ENCODE measurements around the gene ZBTB16. TPM values are rescaled to one million over a fixed set of nuclear protein-coding genes. Genes with fewer than 3 reads are reported as not detected.

The ZBTB16 gene
- polyA plus RNA-seq, 1 donor = 2.8 TPM

DNA sequence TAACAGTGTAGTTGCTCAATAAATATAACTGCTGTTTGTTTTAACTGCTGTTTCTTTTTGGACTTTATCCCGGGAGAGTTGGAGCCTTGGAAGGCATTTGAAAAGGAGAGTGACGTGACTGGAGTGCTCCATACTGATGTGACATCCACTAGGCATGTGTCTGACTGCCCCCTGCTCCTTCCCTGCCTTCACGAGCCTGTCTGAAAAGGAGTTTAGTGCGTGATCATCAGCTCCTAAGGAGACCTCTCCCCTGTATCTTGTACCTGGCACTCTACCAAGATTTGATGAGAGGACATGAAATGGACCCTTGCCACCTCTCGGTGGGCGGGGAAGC, 22.9 kb downstream of the ZBTB16 start:
- Histone ChIP-seq H3K9me3 (ENCODE audit: control insufficient read depth, low read depth, low read length) (no peaks in the 10 kb centered on the region), H3K27ac (ENCODE audit: low read length) (no peak overlapping the region), H3K36me3 (ENCODE audit: control insufficient read depth, insufficient read depth, low read length) (no peaks in the 10 kb centered on the region), H3K4me3 (ENCODE audit: low read length) (no peak overlapping the region), H3K27me3 (ENCODE audit: control insufficient read depth, insufficient read depth, low read length) (peaks cover 5% of the 10 kb centered on the region), H3K4me1 (ENCODE audit: control insufficient read depth, insufficient read depth, low read length) (peaks cover 20% of the 10 kb centered on the region)
- no CpG with 5 or more reads among the region's 6 CpGs for WGBS (ENCODE audit: insufficient coverage, low lambda C conversion rate)
- DNase-seq = peak; percentile 56 to 70

DNA sequence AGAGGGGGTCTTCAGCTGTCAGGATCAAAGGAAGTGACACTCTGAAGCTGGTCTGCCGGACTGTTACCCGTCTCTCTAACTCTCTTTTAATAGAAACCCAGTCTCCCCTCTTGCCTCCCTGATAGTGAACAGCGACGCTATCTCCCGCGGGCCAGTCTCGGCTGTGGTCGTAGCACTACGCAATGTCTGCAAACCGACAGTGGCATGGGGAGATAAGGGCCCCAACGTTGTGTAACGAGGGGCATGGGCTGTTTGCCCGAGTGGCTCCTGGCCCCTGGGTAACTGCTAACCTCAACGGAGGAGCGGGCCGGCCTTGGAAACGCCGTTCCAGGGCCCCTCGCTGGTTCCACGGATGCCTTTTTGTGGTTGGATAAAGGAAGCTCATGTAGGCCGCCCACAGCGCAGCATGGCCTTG, 23.3 kb downstream of the ZBTB16 start:
- no peak overlapping the region for H3K4me3 ChIP-seq (ENCODE audit: low read length)
- 100% methylated on average over 1 of the region's 22 CpGs for WGBS (ENCODE audit: insufficient coverage, low lambda C conversion rate)
- no peaks in the 10 kb centered on the region for H3K9me3 ChIP-seq (ENCODE audit: control insufficient read depth, low read depth, low read length)
- no peaks in the 10 kb centered on the region for H3K36me3 ChIP-seq (ENCODE audit: control insufficient read depth, insufficient read depth, low read length)
- no peak overlapping the region for H3K27ac ChIP-seq (ENCODE audit: low read length)
- no peak for DNase-seq
- H3K27me3 ChIP-seq (ENCODE audit: control insufficient read depth, insufficient read depth, low read length) = peaks cover 5% of the 10 kb centered on the region
- peaks cover 16% of the 10 kb centered on the region for H3K4me1 ChIP-seq (ENCODE audit: control insufficient read depth, insufficient read depth, low read length)

DNA sequence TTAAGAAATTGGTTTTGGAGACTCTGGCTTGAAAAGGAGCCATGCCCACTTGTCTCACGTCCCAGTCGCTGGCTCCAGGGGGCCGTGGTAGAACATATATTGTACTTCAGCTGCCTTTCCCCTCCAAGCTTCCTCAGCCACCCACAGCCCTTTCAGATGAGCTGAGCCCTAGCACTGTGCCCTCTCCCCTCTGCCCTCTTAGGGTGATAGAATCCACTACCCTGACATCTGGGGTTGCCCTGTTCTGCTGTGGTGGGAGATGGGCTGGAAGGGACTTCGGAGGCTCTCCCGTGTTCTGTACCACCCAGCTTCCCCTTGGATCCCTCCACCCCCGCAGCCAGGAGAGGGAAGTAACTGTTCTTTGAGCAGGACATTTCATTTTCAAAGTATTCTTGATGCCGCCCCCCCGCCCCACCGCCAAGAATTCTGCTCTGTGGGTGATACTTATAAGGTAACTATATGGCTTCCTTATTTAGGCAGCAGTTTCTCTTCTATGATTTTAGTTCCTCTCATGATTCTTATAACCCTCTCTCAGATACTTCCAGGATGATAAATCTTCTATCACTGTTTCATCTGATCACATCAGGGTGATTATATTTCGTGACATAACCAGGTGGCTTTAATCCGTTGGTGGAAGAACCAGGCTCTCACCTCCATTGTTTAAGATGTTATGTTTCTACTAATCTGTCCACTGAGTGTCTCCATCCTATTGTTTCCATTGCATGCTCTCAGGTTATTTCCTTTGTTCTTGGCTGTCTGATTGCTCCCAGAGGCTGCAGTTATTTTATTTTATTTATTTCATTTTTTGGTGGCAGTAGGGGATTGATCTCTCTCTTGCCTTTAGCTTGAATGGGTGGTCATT, 24.1 kb downstream of the ZBTB16 start:
- H3K4me3 ChIP-seq (ENCODE audit: low read length) = no peak overlapping the region
- H3K36me3 ChIP-seq (ENCODE audit: control insufficient read depth, insufficient read depth, low read length) = no peaks in the 10 kb centered on the region
- peaks cover 9% of the 10 kb centered on the region for H3K4me1 ChIP-seq (ENCODE audit: control insufficient read depth, insufficient read depth, low read length)
- WGBS (ENCODE audit: insufficient coverage, low lambda C conversion rate) = 98% methylated on average over 5 of the region's 11 CpGs
- DNase-seq = no peak
- H3K9me3 ChIP-seq (ENCODE audit: control insufficient read depth, low read depth, low read length) = no peaks in the 10 kb centered on the region
- H3K27ac ChIP-seq (ENCODE audit: low read length) = no peak overlapping the region
- peaks cover 5% of the 10 kb centered on the region for H3K27me3 ChIP-seq (ENCODE audit: control insufficient read depth, insufficient read depth, low read length)

DNA sequence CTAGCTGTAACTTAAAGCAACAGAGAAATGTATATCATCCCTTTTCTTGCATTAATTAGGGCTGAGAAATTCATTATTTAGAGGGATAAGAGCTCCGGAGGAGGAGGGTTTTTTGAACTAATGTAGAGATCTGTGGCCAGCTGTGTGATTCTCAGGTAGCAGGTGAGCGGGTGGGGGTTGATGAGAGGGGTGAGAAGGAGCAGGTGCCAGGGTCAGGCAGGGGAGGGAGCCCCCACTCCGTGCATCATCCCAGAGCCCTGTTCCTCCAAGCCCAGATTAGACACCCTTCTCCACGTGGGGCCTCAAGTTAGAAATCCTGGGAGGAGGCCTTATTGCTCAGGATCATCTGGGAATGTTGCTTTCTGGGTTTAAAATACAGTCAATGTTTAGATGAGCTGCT, 24.9 kb downstream of the ZBTB16 start:
- Histone ChIP-seq H3K9me3 (ENCODE audit: control insufficient read depth, low read depth, low read length) (no peaks in the 10 kb centered on the region), H3K4me3 (ENCODE audit: low read length) (no peak overlapping the region), H3K4me1 (ENCODE audit: control insufficient read depth, insufficient read depth, low read length) (peaks cover 9% of the 10 kb centered on the region), H3K36me3 (ENCODE audit: control insufficient read depth, insufficient read depth, low read length) (no peaks in the 10 kb centered on the region), H3K27ac (ENCODE audit: low read length) (no peak overlapping the region), H3K27me3 (ENCODE audit: control insufficient read depth, insufficient read depth, low read length) (peaks cover 5% of the 10 kb centered on the region)
- 80% methylated on average over 1 of the region's 4 CpGs for WGBS (ENCODE audit: insufficient coverage, low lambda C conversion rate)
- DNase-seq = no peak

DNA sequence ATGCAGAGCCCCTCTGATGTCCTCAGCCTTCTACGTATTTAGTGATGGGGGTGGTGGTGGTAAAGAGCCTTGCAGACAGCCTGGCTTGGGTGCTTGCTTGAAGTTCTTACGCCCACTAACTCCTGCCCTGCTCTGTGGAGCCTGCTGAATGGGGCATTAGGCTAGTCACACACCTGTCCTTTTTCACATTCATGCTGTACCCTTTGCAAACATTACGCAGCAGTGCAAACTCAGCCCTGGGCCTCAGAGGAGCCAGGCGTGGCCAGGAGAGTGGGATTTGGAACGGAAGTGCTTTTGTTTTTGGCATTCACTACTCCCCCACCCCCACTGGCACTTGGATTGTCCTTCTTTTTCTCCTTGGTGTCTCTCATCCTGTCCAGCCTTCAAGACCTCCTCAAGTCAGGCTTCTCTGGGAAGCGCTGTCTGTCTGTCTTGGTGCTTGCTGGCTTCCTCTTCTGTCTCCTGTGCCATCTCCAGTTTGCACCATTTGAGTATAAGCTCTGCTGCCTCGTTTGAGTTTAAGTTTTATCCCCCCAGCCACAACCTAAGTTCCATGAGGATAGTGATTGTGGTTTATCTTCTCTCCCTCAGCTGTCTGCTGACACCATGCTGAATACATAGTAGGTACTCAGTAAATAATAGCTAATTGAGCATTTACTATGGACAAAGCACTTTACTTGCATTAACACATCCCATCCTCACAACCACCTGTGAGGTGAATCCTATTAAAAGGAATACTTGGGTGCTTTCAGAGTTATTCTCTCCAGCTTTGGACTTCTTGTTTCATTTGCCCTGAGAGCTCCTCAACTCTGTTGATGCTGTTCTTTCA, 26.7 kb downstream of the ZBTB16 start:
- no peaks in the 10 kb centered on the region for H3K9me3 ChIP-seq (ENCODE audit: control insufficient read depth, low read depth, low read length)
- no peaks in the 10 kb centered on the region for H3K36me3 ChIP-seq (ENCODE audit: control insufficient read depth, insufficient read depth, low read length)
- H3K27me3 ChIP-seq (ENCODE audit: control insufficient read depth, insufficient read depth, low read length) = peaks cover 5% of the 10 kb centered on the region
- DNase-seq = no peak
- H3K27ac ChIP-seq (ENCODE audit: low read length) = no peak overlapping the region
- no CpG with 5 or more reads among the region's 7 CpGs for WGBS (ENCODE audit: insufficient coverage, low lambda C conversion rate)
- no peak overlapping the region for H3K4me3 ChIP-seq (ENCODE audit: low read length)
- peaks cover 6% of the 10 kb centered on the region for H3K4me1 ChIP-seq (ENCODE audit: control insufficient read depth, insufficient read depth, low read length)

DNA sequence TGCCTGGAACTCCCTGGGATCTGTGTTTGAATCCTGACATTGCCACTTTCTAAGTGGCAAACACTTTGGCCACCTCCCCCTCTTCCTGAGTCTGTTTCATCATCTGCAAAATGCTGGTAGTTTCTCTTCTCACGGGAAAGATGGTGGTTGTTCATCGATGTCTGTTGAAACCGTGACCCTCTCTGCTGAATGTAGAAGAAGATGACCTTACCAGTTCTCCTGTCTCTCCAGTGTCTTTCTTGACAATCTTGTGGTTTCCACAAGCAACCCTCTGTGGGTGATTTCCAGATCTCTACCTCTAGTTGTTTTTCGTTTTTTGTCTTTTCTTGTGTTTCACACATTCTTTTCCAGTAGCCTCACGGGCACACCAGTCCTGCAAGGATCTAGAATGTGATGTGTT, 27.5 kb downstream of the ZBTB16 start:
- H3K4me1 ChIP-seq (ENCODE audit: control insufficient read depth, insufficient read depth, low read length) = peaks cover 6% of the 10 kb centered on the region
- no peaks in the 10 kb centered on the region for H3K9me3 ChIP-seq (ENCODE audit: control insufficient read depth, low read depth, low read length)
- no peak for DNase-seq
- H3K27me3 ChIP-seq (ENCODE audit: control insufficient read depth, insufficient read depth, low read length) = peaks cover 5% of the 10 kb centered on the region
- no peak overlapping the region for H3K27ac ChIP-seq (ENCODE audit: low read length)
- H3K36me3 ChIP-seq (ENCODE audit: control insufficient read depth, insufficient read depth, low read length) = no peaks in the 10 kb centered on the region
- 90% methylated on average over 2 of the region's 5 CpGs for WGBS (ENCODE audit: insufficient coverage, low lambda C conversion rate)
- no peak overlapping the region for H3K4me3 ChIP-seq (ENCODE audit: low read length)

DNA sequence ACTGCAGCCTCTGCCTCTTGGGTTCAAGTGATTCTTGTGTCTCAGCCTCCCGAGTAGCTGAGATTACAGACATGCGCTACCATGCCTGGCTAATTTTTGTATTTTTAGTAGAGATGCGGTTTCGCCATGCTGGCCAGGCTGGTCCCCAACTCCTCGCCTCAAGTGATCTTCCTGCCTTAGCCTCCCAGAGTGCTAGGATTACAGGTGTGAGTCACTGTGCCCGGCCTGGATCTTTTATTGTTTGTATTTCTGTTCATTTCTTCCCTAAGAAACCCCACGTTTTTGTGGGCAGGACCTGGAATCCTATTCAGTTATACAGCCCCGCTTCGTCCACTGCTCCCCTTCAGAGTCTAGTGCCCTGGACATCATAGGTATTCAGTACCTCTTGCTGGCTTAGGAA, 28.7 kb downstream of the ZBTB16 start:
- Histone ChIP-seq H3K4me1 (ENCODE audit: control insufficient read depth, insufficient read depth, low read length) (no peaks in the 10 kb centered on the region), H3K4me3 (ENCODE audit: low read length) (no peak overlapping the region), H3K27me3 (ENCODE audit: control insufficient read depth, insufficient read depth, low read length) (peaks cover under 1% of the 10 kb centered on the region), H3K27ac (ENCODE audit: low read length) (no peak overlapping the region), H3K9me3 (ENCODE audit: control insufficient read depth, low read depth, low read length) (no peaks in the 10 kb centered on the region), H3K36me3 (ENCODE audit: control insufficient read depth, insufficient read depth, low read length) (no peaks in the 10 kb centered on the region)
- 74% methylated on average over 3 of the region's 9 CpGs for WGBS (ENCODE audit: insufficient coverage, low lambda C conversion rate)
- no peak for DNase-seq

DNA sequence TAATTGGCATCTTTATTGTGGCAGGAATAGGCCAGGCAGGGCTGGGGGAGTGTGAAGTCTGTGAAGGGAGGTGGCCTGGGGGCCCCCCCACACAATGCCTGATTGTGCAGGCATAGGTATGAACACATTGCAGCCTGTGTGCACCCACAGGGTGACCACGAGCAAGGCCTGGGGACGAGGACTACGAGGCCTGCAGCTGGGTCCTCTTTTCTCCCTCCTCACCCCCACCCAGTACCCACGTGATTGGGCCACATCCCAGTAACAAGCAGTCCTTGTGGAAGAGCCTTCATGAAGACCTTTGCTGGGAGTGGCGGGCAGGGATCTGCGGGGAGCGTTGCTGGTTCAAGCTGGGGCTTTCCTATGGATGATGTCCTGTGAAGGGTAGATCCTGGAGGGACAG, 29.3 kb downstream of the ZBTB16 start:
- Histone ChIP-seq H3K4me1 (ENCODE audit: control insufficient read depth, insufficient read depth, low read length) (no peaks in the 10 kb centered on the region), H3K27ac (ENCODE audit: low read length) (no peak overlapping the region), H3K9me3 (ENCODE audit: control insufficient read depth, low read depth, low read length) (no peaks in the 10 kb centered on the region), H3K36me3 (ENCODE audit: control insufficient read depth, insufficient read depth, low read length) (no peaks in the 10 kb centered on the region), H3K4me3 (ENCODE audit: low read length) (no peak overlapping the region), H3K27me3 (ENCODE audit: control insufficient read depth, insufficient read depth, low read length) (no peaks in the 10 kb centered on the region)
- no CpG with 5 or more reads among the region's 7 CpGs for WGBS (ENCODE audit: insufficient coverage, low lambda C conversion rate)
- DNase-seq = no peak

DNA sequence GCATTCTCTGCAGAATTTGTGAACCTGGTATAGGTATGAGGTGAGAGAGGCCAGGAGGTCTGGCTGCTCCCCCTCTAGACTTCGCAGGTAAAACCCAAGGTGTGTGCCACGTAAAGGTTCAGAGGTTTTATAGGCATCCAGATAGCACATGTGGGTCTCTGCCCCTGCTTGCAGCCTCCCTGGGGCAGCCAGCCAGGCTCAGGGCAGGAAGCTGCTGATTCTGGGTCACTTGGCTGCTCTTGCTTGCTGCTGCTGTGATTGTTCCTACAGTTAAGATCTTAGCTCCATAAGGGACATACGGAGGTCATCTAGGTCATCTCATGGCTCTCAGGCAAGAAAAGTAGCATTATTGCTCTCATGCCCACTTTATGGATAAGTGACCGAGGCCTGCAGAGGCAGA, 30.2 kb downstream of the ZBTB16 start:
- no peak for DNase-seq
- Histone ChIP-seq H3K4me3 (ENCODE audit: low read length) (no peak overlapping the region), H3K27ac (ENCODE audit: low read length) (no peak overlapping the region), H3K27me3 (ENCODE audit: control insufficient read depth, insufficient read depth, low read length) (no peaks in the 10 kb centered on the region), H3K4me1 (ENCODE audit: control insufficient read depth, insufficient read depth, low read length) (no peaks in the 10 kb centered on the region), H3K36me3 (ENCODE audit: control insufficient read depth, insufficient read depth, low read length) (no peaks in the 10 kb centered on the region), H3K9me3 (ENCODE audit: control insufficient read depth, low read depth, low read length) (no peaks in the 10 kb centered on the region)
- no CpG with 5 or more reads among the region's 4 CpGs for WGBS (ENCODE audit: insufficient coverage, low lambda C conversion rate)

DNA sequence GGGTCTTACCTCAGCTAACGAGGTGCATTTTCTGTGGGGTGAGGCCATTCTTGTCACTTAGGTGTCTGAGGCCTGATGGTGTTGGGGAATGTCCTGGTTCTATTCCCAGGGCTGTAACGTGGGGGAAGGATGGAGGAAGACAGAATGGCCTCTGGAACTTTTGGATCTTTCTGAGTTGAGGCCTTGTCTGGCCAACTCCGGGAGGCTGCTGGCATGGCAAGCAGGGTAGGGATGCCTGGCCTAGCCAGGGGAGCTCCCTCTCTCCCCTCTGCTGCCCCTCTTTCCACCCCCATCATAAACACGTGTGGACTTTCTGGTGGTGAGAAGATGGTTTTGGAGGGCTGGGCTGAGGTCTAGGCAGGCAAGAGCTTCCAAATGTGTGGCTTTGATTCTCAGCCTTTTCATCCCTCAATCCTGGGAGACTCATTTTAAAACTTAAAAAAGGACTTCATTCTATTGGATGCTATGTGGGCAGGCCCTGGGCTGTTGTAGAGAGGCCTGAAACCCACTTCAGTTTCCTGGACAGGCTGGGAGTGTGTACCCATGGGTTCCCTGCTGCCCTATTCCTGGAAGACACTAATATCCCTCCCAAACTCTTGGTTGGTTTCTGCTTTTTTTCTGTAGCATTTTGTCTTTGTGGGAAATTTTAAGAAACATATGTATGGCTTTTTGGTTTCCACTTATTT, 30.9 kb downstream of the ZBTB16 start:
- H3K36me3 ChIP-seq (ENCODE audit: control insufficient read depth, insufficient read depth, low read length) = no peaks in the 10 kb centered on the region
- no peaks in the 10 kb centered on the region for H3K27me3 ChIP-seq (ENCODE audit: control insufficient read depth, insufficient read depth, low read length)
- no peaks in the 10 kb centered on the region for H3K9me3 ChIP-seq (ENCODE audit: control insufficient read depth, low read depth, low read length)
- no peak for DNase-seq
- H3K27ac ChIP-seq (ENCODE audit: low read length) = no peak overlapping the region
- no CpG with 5 or more reads among the region's 4 CpGs for WGBS (ENCODE audit: insufficient coverage, low lambda C conversion rate)
- no peaks in the 10 kb centered on the region for H3K4me1 ChIP-seq (ENCODE audit: control insufficient read depth, insufficient read depth, low read length)
- H3K4me3 ChIP-seq (ENCODE audit: low read length) = no peak overlapping the region
